K562 (cell line): ENCODE results near the gene PIP5KL1. TPM values are rescaled to one million over a fixed set of nuclear protein-coding genes. Genes with fewer than 3 reads are reported as not detected.

Source experiments
- ASH1L ChIP-seq: fragments of 450-650 bp; IDR thresholded peaks from 2 replicates; pipeline ENCODE4 v1.6.1; 2018; ENCODE audit warnings: borderline replicate concordance, mild to moderate bottlenecking, low read depth; ENCODE audit not compliant: partially characterized antibody
- DMBX1 ChIP-seq: fragments of 250-450 bp; sonication (Bioruptor Pico); IDR thresholded peaks from 2 replicates; pipeline ENCODE4 v1.8.0; 2022; ENCODE audit warnings: inconsistent platforms, mild to moderate bottlenecking, moderate library complexity, borderline replicate concordance
- MBD2 ChIP-seq: sonication (generic); IDR thresholded peaks from 2 replicates; pipeline ENCODE4 v1.6.1; 2016; ENCODE audit warnings: low read depth, borderline replicate concordance
- MLLT1 ChIP-seq, 2 experiments: fragments of 450-650 bp; IDR thresholded peaks; 2 replicates each; pipeline ENCODE4 v1.6.1; 2016
- MXI1 ChIP-seq: IDR thresholded peaks from 2 replicates; pipeline ENCODE4 v1.6.1; 2011; ENCODE audit warnings: low read depth, mild to moderate bottlenecking, improper control_type of control experiment, low read length
- NEUROD1 ChIP-seq: fragments of 150-350 bp; IDR thresholded peaks from 2 replicates; pipeline ENCODE4 v1.6.1; 2014; ENCODE audit warnings: borderline replicate concordance, low read length, low read depth; ENCODE audit not compliant: partially characterized antibody
- RAD21 ChIP-seq, 2 experiments: fragments of 250-450 bp in 1 of 2; fragments of 450-650 bp in 1 of 2; sonication (Bioruptor Pico) in 1 of 2; formaldehyde crosslinking in 1 of 2; IDR thresholded peaks in 1 of 2; conservative IDR thresholded peaks in 1 of 2; 2 replicates each; pipeline versions ENCODE4 v1.4.0 to v1.8.0; 2020 to 2022; ENCODE audit warnings: mild to moderate bottlenecking in 2 of 2, moderate library complexity in 1 of 2
- RBM14 ChIP-seq: fragments of 200-400 bp; formaldehyde crosslinking; IDR thresholded peaks from 2 replicates; pipeline ENCODE4 v1.6.1; 2018; ENCODE audit warnings: low read depth, mild to moderate bottlenecking, low read length, moderate library complexity, borderline replicate concordance; ENCODE audit not compliant: insufficient read depth
- REST ChIP-seq, 2 experiments: fragments of 450-650 bp; formaldehyde crosslinking in 1 of 2; IDR thresholded peaks; 2 replicates each; pipeline versions ENCODE4 v1.4.0 to v1.6.1; 2014 to 2020; ENCODE audit warnings: mild to moderate bottlenecking in 2 of 2, borderline replicate concordance in 1 of 2, low read depth in 1 of 2
- RFX7 ChIP-seq: fragments of 250-450 bp; sonication (Bioruptor Pico); IDR thresholded peaks from 2 replicates; pipeline ENCODE4 v1.5.1; 2021; ENCODE audit warnings: mild to moderate bottlenecking
- SP1 ChIP-seq: sonication (generic); formaldehyde crosslinking; IDR thresholded peaks from 2 replicates; pipeline ENCODE4 v1.8.1; 2022; ENCODE audit warnings: mild to moderate bottlenecking, missing genetic modification reagents
- STAT6 ChIP-seq: sonication (generic); formaldehyde crosslinking; IDR thresholded peaks from 2 replicates; pipeline ENCODE4 v1.8.1; 2023; ENCODE audit warnings: mild to moderate bottlenecking, missing genetic modification reagents
- polyA plus RNA-seq, 8 experiments: library from polyadenylated mRNA; depleted of rRNA in 4 of 8; stranded (reverse) in 5 of 8; unstranded in 3 of 8; fragments of >200 nt; fragmentation: Nextera tagmentation in 2 of 8; fragmentation: Illumina TruSeq in 1 of 8; extraction: Ambion mirVana in 2 of 8; extraction: Trizol in 1 of 8; gene quantifications; 2 replicates each; pipeline versions ENCODE4 v1.2.1 to v1.2.3, GENCODE V29; 2011 to 2014; ENCODE audit warnings: inconsistent platforms in 1 of 8, missing spikeins in 1 of 8
- total RNA-seq, 7 experiments: library from RNA; depleted of rRNA in 6 of 7; stranded (reverse); fragments of >200 nt in 6 of 7; fragmentation: Illumina TruSeq in 2 of 7; extraction: Trizol in 2 of 7; gene quantifications; 2 replicates each; pipeline versions ENCODE4 v1.2.1 to v1.2.3, GENCODE V29; 2011 to 2021; ENCODE audit warnings: low replicate concordance in 1 of 7

PIP5KL1 gene
- total and polyA plus RNA-seq, 9 of the 15 experiments (the other 6 are each of a cell fraction or from before 2014, with no cell fraction given) = 0.18 to 4.8 (median 1.2) TPM

- TF ChIP-seq ASH1L (peak; percentile 70), RAD21 (CRISPR knock-in tag; conservative IDR thresholded peaks at IDR 0.05 in 1 of 2, IDR thresholded peaks at IDR 0.05 in 1 of 2) (no peak), MLLT1 (IDR thresholded peaks at IDR 0.05) (peak in 1 of 2 experiments; percentile 79; a peak in 2 of 4 replicates), RBM14 (0 out of 2 replicates have a peak, but pooled peaks have one; percentile 50), STAT6 (CRISPR knock-in tag) (peak; percentile 40; the same call in 1 of the 2 replicates), DMBX1 (CRISPR knock-in tag) (no peak), MXI1 (peak; percentile 13; the same call in 1 of the 2 replicates), RFX7 (CRISPR knock-in tag) (peak; percentile 45; the same call in 1 of the 2 replicates), NEUROD1 (peak; percentile 68), REST (IDR thresholded peaks at IDR 0.05; ENCODE audit: borderline replicate concordance) (no peak), REST (CRISPR knock-in tag; IDR thresholded peaks at IDR 0.05; ENCODE audit: low read depth) (0 out of 2 replicates have a peak, but pooled peaks have one; percentile 58), SP1 (peak; percentile 96), MBD2 (peak; percentile 73; the same call in 1 of the 2 replicates)
These were observed at the start of gene PIP5KL1 (continued) for GRCh38 chr9:127930231-127931091.
